ENCODE data around the gene TRHDE.

GRCh38 chr12:72622556-72622955, 350.4 kb downstream of the TRHDE start:
- TF ChIP-seq POLR2A (IDR thresholded peaks at IDR 0.05), result no peak
- TF ChIP-seq, protein P1, sequence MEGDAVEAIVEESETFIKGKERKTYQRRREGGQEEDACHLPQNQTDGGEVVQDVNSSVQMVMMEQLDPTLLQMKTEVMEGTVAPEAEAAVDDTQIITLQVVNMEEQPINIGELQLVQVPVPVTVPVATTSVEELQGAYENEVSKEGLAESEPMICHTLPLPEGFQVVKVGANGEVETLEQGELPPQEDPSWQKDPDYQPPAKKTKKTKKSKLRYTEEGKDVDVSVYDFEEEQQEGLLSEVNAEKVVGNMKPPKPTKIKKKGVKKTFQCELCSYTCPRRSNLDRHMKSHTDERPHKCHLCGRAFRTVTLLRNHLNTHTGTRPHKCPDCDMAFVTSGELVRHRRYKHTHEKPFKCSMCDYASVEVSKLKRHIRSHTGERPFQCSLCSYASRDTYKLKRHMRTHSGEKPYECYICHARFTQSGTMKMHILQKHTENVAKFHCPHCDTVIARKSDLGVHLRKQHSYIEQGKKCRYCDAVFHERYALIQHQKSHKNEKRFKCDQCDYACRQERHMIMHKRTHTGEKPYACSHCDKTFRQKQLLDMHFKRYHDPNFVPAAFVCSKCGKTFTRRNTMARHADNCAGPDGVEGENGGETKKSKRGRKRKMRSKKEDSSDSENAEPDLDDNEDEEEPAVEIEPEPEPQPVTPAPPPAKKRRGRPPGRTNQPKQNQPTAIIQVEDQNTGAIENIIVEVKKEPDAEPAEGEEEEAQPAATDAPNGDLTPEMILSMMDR (IDR thresholded peaks at IDR 0.05), result no peak

All from lower leg skin (tissue), 3 donors.